Fibroblast of pulmonary artery (primary cell): ENCODE results near the gene EEFSEC.

Experiments used
- DNase-seq: peaks from one replicate; pipeline ENCODE4 v3.0.0-alpha.2; 2010; ENCODE audit warnings: low read depth
- H3K4me3 ChIP-seq: replicated peaks from 2 replicates; pipeline ENCODE4 v1.5.1; 2011; ENCODE audit warnings: low read depth, mild to moderate bottlenecking, control low read depth, low read length, moderate library complexity
- CTCF ChIP-seq: IDR thresholded peaks from 2 replicates; pipeline ENCODE4 v1.5.1; 2011; ENCODE audit warnings: mild to moderate bottlenecking, control low read depth, low read length, inconsistent platforms; ENCODE audit errors: missing control alignments

The EEFSEC gene

GRCh38 chr3:128425846-128426127 is 272.5 kb downstream of the EEFSEC start:
- DNase-seq: no peak
- no peak for TF ChIP-seq CTCF

GRCh38 chr3:128426128-128426921 is 273.0 kb downstream of the EEFSEC start:
- H3K4me3 ChIP-seq: peak overlapping the region; percentile 14
- peak; percentile 32 for TF ChIP-seq CTCF
- DNase-seq: peak; percentile 23

More at GRCh38 chr3:128425846-128426127, 272.5 kb downstream of the EEFSEC start:
- no peak overlapping the region for H3K4me3 ChIP-seq

GRCh38 chr3:128427175-128427857 is 274.0 kb downstream of the EEFSEC start:
- DNase-seq: no peak
- no peak overlapping the region for H3K4me3 ChIP-seq
- TF ChIP-seq CTCF: no peak

- no peak overlapping the region for H3K4me3 ChIP-seq
- no peak for TF ChIP-seq CTCF
- no peak for DNase-seq
Observed at GRCh38 chr3:128427872-128428822, 274.9 kb downstream of the EEFSEC start.

GRCh38 chr3:128429275-128429674 is 276.0 kb downstream of the EEFSEC start:
- no peak overlapping the region for H3K4me3 ChIP-seq
- no peak for DNase-seq
- no peak for TF ChIP-seq CTCF

- H3K4me3 ChIP-seq: no peak overlapping the region
- DNase-seq: no peak
- TF ChIP-seq CTCF: no peak
Observed at GRCh38 chr3:128429751-128430150, 276.5 kb downstream of the EEFSEC start.
